22Rv1 (cell line): ENCODE results near the gene ZSCAN29.

Source experiments
- ZFX ChIP-seq: fragments of 450-650 bp; IDR thresholded peaks from 2 replicates; pipeline ENCODE4 v1.6.1; 2017; ENCODE audit warnings: antibody characterized with exemption, borderline replicate concordance
- TF ChIP-seq, protein P1 (sequence below): fragments of 450-650 bp; IDR thresholded peaks from 2 replicates; pipeline ENCODE4 v1.5.1; 2017; ENCODE audit warnings: mild to moderate bottlenecking

DNA sequence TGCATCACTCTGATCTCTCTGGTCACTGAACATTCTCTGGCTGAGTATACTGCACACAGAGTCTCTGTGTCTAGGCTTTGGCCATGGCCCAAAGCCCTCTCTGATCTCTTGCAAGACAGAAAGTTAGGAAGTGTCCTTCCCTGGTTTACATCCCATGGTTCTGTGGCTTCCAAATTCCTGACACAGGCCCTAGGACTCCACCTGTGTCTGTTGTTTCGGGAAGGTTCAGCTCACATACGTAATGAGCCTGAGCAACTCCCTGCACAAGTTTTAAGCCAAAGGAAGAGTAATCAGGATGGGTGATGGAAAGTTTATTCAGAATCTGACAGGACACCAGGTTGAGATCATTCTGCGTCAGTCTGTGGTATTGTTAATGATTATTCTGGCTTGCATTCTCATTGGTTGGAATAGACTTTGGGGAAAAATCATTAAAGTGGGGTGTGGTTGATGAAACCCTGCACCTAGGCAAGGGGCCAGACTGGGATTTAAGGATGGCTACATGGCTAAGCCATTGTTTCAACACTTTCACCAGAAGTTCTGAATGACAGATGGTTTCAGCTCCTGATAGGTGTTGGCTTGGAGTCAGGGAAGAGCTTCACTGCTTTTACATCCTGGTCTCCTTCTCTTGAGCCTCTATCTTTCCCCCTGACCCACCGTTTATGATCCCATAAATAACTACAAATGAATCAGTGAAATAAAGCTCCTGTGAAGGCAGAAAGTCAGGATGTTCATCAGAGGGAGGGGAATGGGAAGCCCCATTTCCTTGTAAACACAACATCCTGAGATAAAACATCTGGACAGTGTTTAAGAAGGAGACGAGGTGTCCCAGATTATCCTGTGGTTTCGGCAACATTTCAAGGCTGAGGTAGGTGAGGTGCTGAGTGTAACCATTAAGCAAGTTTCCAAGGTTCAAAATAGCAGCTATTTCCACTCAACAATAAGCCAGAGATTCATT is 54.5 kb downstream of the ZSCAN29 start:
- TF ChIP-seq, protein P1, sequence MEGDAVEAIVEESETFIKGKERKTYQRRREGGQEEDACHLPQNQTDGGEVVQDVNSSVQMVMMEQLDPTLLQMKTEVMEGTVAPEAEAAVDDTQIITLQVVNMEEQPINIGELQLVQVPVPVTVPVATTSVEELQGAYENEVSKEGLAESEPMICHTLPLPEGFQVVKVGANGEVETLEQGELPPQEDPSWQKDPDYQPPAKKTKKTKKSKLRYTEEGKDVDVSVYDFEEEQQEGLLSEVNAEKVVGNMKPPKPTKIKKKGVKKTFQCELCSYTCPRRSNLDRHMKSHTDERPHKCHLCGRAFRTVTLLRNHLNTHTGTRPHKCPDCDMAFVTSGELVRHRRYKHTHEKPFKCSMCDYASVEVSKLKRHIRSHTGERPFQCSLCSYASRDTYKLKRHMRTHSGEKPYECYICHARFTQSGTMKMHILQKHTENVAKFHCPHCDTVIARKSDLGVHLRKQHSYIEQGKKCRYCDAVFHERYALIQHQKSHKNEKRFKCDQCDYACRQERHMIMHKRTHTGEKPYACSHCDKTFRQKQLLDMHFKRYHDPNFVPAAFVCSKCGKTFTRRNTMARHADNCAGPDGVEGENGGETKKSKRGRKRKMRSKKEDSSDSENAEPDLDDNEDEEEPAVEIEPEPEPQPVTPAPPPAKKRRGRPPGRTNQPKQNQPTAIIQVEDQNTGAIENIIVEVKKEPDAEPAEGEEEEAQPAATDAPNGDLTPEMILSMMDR: no peak
- TF ChIP-seq ZFX: no peak
